ENCODE results near the gene WBP1. TPM values are rescaled to one million over a fixed set of nuclear protein-coding genes. Genes with fewer than 3 reads are reported as not detected.
"Not testable (repeated sequence)": the region's sequence is repeated elsewhere in the genome, so short reads cannot be mapped to it uniquely, and the experiment has no call there.

Gene WBP1
- total RNA-seq, 1 experiment from 2014 or later = 67.6 TPM

DNA sequence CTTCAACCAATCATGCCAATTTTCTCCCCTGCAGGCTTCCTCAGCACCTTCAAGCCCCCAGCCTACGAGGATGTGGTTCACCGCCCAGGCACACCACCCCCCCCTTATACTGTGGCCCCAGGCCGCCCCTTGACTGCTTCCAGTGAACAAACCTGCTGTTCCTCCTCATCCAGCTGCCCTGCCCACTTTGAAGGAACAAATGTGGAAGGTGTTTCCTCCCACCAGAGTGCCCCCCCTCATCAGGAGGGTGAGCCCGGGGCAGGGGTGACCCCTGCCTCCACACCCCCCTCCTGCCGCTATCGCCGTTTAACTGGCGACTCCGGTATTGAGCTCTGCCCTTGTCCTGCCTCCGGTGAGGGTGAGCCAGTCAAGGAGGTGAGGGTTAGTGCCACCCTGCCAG, 1.9 kb downstream of the WBP1 start:
- H3K27ac ChIP-seq (ENCODE audit: low read length); BruUV-seq (replicated peaks); H3K36me3 ChIP-seq (ENCODE audit: control insufficient read depth, insufficient read depth, low read length); in situ Hi-C loops (cut with HindIII; ENCODE audit: low pct_unique_long_range_greater_than_20kb, low sequenced_read_pairs); H3K9me3 ChIP-seq (ENCODE audit: control insufficient read depth, insufficient read depth, low read depth, low read length); intact Hi-C loops (cut with micrococcal nuclease; ENCODE audit: unreplicated experiment); ATAC-seq; H3K27me3 ChIP-seq (ENCODE audit: control insufficient read depth, insufficient read depth, low read length); H3K4me3 ChIP-seq (ENCODE audit: low read depth in 2 of 2, low read length in 2 of 2); DNase-seq (ENCODE audit: low read depth, low spot score): not testable (repeated sequence)
- ChIA-PET POLR2A (interaction anchor here (0.6 kb wide), 1 partner anchor 15 kb away, joined by 4 read pairs; no protein-coding TSS in a partner anchor), CTCF (interaction anchor here (0.6 kb wide), 1 partner anchor 210 kb away, joined by 3 read pairs; no protein-coding TSS in a partner anchor)
- peaks cover 20% of the 10 kb centered on the region for H3K4me1 ChIP-seq (ENCODE audit: control insufficient read depth, insufficient read depth, low read length)

DNA sequence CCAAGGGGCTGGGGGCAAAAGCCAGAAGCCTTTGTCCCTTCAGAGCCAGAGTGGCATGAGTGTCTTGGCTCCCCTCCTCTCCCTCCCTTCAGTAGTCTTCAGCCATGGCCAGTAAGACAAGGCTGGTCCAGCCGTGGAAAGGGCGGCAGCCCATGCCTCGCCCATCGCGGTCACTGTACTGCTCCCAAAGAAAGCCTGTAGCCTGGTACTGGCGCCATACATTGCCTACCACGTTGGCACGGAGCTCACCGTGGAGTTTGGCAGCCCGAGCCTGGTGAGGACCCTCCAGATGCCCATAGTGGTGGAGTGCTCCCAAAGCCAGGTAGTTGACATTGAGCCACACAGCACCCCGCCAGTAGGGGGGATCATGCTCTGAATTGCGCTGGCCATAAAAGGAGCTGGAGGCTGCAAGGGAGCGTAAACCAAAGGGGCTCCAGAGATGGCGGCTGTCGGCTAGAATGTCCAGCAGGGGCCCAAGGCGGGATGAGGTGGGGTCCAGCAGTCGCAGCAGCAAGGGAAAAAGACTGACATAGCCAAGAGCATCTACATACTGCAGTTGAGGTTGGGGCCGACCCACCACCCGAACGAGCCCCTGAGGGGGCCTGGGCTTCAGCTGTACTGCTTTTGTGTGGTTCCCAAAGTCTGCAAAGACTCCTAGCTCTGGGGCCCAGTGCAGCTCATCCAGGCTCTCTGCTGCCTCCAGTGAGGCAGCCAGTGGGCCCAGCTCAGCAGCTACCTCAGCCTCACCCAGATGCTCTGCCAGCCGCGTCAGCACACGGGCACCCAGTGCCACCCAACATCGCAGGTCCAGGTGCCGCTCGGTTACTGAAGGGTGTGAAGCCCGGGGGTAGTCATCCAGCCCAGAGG, 3.2 kb downstream of the WBP1 start:
- ChIA-PET POLR2A (no interaction called here), CTCF (interaction anchor here (0.5 kb wide), 1 partner anchor 255 kb away, joined by 4 read pairs; no protein-coding TSS in a partner anchor)
- no TSS peak for BruUV-seq (replicated peaks)
- TF ChIP-seq TCF7L2 (IDR thresholded peaks at IDR 0.05; ENCODE audit: low read depth, low read length) = no peak
- TF ChIP-seq, protein P1, sequence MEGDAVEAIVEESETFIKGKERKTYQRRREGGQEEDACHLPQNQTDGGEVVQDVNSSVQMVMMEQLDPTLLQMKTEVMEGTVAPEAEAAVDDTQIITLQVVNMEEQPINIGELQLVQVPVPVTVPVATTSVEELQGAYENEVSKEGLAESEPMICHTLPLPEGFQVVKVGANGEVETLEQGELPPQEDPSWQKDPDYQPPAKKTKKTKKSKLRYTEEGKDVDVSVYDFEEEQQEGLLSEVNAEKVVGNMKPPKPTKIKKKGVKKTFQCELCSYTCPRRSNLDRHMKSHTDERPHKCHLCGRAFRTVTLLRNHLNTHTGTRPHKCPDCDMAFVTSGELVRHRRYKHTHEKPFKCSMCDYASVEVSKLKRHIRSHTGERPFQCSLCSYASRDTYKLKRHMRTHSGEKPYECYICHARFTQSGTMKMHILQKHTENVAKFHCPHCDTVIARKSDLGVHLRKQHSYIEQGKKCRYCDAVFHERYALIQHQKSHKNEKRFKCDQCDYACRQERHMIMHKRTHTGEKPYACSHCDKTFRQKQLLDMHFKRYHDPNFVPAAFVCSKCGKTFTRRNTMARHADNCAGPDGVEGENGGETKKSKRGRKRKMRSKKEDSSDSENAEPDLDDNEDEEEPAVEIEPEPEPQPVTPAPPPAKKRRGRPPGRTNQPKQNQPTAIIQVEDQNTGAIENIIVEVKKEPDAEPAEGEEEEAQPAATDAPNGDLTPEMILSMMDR (IDR thresholded peaks at IDR 0.05) = peak; percentile 65; the same call in 1 of the 2 replicates
- Histone ChIP-seq H3K9me3 (ENCODE audit: control insufficient read depth, insufficient read depth, low read depth, low read length) (no peaks in the 10 kb centered on the region), H3K4me1 (ENCODE audit: control insufficient read depth, insufficient read depth, low read length) (peaks cover 13% of the 10 kb centered on the region), H3K4me3 (ENCODE audit: low read depth in 2 of 2, low read length in 2 of 2) (no peak overlapping the region), H3K36me3 (ENCODE audit: control insufficient read depth, insufficient read depth, low read length) (peaks cover 2% of the 10 kb centered on the region; the same call in 1 of the 2 replicates), H3K27me3 (ENCODE audit: control insufficient read depth, insufficient read depth, low read length) (no peaks in the 10 kb centered on the region), H3K27ac (ENCODE audit: low read length) (no peak overlapping the region)
- ATAC-seq (no peak), DNase-seq (ENCODE audit: low read depth, low spot score) (no peak)
- in situ Hi-C loops (cut with HindIII; ENCODE audit: low pct_unique_long_range_greater_than_20kb, low sequenced_read_pairs) (no loop called here), intact Hi-C loops (cut with micrococcal nuclease; ENCODE audit: unreplicated experiment) (no loop called here)

DNA sequence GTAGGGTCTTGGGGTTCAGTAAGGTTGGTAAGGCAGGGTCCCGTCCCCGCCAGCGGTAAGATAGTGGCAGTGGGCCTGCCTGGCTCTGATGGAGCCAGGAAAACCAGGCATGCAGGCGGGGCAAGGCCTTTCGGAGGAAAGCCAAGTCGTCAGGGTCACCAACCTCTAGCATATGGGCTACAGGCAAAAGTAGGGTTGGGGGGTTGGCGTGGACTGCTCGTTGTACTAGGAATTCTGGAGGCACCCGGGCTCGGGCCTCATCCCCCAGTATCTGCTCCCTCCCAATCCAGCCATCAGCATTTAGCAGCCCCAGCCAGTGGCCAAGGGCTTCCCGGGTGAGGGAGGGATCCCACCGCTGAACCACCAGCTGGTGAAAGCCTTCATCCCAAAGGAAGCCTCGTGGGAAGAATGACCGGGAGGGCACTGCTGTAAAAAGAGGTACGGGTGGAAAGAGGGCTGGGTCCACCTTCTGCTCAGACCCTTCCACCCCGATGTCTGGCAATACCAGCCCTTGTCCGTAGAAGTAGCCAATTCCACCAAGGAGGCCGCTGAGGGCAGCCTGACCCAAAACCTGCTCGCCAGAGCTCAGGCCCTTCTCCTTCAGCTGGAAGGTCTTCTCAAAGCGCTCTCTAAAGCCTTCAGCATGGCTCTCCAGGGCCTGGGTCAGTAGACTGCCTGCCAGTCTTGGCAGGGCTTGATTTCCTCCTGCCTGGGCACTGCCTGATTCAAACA, 4.0 kb downstream of the WBP1 start:
- no TSS peak for BruUV-seq (replicated peaks)
- H3K4me1 ChIP-seq (ENCODE audit: control insufficient read depth, insufficient read depth, low read length) = peaks cover 8% of the 10 kb centered on the region
- no peak overlapping the region for H3K4me3 ChIP-seq (ENCODE audit: low read depth in 2 of 2, low read length in 2 of 2)
- CTCF ChIA-PET = interaction anchor here (0.5 kb wide), 1 partner anchor 254 kb away, joined by 4 read pairs; no protein-coding TSS in a partner anchor
- no peaks in the 10 kb centered on the region for H3K9me3 ChIP-seq (ENCODE audit: control insufficient read depth, insufficient read depth, low read depth, low read length)
- ATAC-seq (no peak), DNase-seq (ENCODE audit: low read depth, low spot score) (no peak)
- H3K36me3 ChIP-seq (ENCODE audit: control insufficient read depth, insufficient read depth, low read length) = peaks cover 2% of the 10 kb centered on the region; the same call in 1 of the 2 replicates
- no peak overlapping the region for H3K27ac ChIP-seq (ENCODE audit: low read length)
- intact Hi-C loops (cut with micrococcal nuclease; ENCODE audit: unreplicated experiment) = no loop called here
- H3K27me3 ChIP-seq (ENCODE audit: control insufficient read depth, insufficient read depth, low read length) = no peaks in the 10 kb centered on the region
- in situ Hi-C loops (cut with HindIII; ENCODE audit: low pct_unique_long_range_greater_than_20kb, low sequenced_read_pairs) = no loop called here
- POLR2A ChIA-PET = no interaction called here
- TF ChIP-seq, protein P1 (IDR thresholded peaks at IDR 0.05) = no peak
- TF ChIP-seq, protein P2, sequence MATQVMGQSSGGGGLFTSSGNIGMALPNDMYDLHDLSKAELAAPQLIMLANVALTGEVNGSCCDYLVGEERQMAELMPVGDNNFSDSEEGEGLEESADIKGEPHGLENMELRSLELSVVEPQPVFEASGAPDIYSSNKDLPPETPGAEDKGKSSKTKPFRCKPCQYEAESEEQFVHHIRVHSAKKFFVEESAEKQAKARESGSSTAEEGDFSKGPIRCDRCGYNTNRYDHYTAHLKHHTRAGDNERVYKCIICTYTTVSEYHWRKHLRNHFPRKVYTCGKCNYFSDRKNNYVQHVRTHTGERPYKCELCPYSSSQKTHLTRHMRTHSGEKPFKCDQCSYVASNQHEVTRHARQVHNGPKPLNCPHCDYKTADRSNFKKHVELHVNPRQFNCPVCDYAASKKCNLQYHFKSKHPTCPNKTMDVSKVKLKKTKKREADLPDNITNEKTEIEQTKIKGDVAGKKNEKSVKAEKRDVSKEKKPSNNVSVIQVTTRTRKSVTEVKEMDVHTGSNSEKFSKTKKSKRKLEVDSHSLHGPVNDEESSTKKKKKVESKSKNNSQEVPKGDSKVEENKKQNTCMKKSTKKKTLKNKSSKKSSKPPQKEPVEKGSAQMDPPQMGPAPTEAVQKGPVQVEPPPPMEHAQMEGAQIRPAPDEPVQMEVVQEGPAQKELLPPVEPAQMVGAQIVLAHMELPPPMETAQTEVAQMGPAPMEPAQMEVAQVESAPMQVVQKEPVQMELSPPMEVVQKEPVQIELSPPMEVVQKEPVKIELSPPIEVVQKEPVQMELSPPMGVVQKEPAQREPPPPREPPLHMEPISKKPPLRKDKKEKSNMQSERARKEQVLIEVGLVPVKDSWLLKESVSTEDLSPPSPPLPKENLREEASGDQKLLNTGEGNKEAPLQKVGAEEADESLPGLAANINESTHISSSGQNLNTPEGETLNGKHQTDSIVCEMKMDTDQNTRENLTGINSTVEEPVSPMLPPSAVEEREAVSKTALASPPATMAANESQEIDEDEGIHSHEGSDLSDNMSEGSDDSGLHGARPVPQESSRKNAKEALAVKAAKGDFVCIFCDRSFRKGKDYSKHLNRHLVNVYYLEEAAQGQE (IDR thresholded peaks at IDR 0.05; ENCODE audit: insufficient read depth in 1 of 2, low read depth in 2 of 2, low read length in 1 of 2) = no peak
- no peak for TF ChIP-seq SIN3A (IDR thresholded peaks at IDR 0.05; ENCODE audit: borderline replicate concordance, insufficient read depth, low read depth, low read length)
- TF ChIP-seq TCF7L2 (IDR thresholded peaks at IDR 0.05; ENCODE audit: low read depth, low read length) = no peak
- no peak for TF ChIP-seq POLR2AphosphoS5 (IDR thresholded peaks at IDR 0.05; ENCODE audit: low read depth, low read length)
